MM.1S (cell line): ENCODE measurements around the gene EIF4E1B.

Experiments
- DNase-seq: peaks from one replicate; pipeline ENCODE4 v3.0.0-alpha.2; 2015
- H2AFZ ChIP-seq: fragments of 300-600 bp; sonication (generic); 2 replicates; pipeline ENCODE4 v1.6.0; 2016; ENCODE audit warnings: antibody characterized with exemption, low read length
- H3F3A ChIP-seq: fragments of 300-600 bp; sonication (generic); 2 replicates; pipeline ENCODE4 v1.6.1; 2016; ENCODE audit warnings: mild to moderate bottlenecking, antibody characterized with exemption, low read length, moderate library complexity, mixed read lengths; ENCODE audit not compliant: insufficient read depth
- H3K27ac ChIP-seq: fragments of 300-600 bp; sonication (generic); 2 replicates; pipeline ENCODE4 v1.5.1; 2016; ENCODE audit warnings: mild to moderate bottlenecking, low read length
- H3K27me3 ChIP-seq: fragments of 300-600 bp; sonication (generic); replicated peaks from 2 replicates; pipeline ENCODE4 v1.6.0; 2016; ENCODE audit warnings: low read length; ENCODE audit not compliant: insufficient read depth
- H3K36me3 ChIP-seq: fragments of 300-600 bp; sonication (generic); replicated peaks from 2 replicates; pipeline ENCODE4 v1.6.1; 2016; ENCODE audit warnings: mild to moderate bottlenecking, low read length, mixed read lengths; ENCODE audit not compliant: insufficient read depth
- H3K4me1 ChIP-seq: fragments of 300-600 bp; sonication (generic); 2 replicates; pipeline ENCODE4 v1.6.1; 2016; ENCODE audit warnings: low read length, mixed read lengths
- H3K4me2 ChIP-seq: fragments of 300-600 bp; sonication (generic); 2 replicates; pipeline ENCODE4 v1.6.0; 2016; ENCODE audit warnings: low read depth, low read length
- H3K4me3 ChIP-seq: fragments of 300-600 bp; sonication (generic); 2 replicates; pipeline ENCODE4 v1.5.1; 2016; ENCODE audit warnings: low read length, mixed read lengths
- H3K79me2 ChIP-seq: fragments of 300-600 bp; sonication (generic); 2 replicates; pipeline ENCODE4 v1.6.1; 2016; ENCODE audit warnings: mixed run types, low read length, mixed read lengths
- H3K9ac ChIP-seq: fragments of 300-600 bp; sonication (generic); 2 replicates; pipeline ENCODE4 v1.6.1; 2016; ENCODE audit warnings: low read length, mixed read lengths
- H3K9me2 ChIP-seq: fragments of 300-600 bp; sonication (generic); replicated peaks from 2 replicates; pipeline ENCODE4 v1.6.1; 2016; ENCODE audit warnings: mild to moderate bottlenecking, low read length, mixed read lengths; ENCODE audit not compliant: insufficient read depth
- H3K9me3 ChIP-seq: fragments of 300-600 bp; sonication (generic); replicated peaks from 2 replicates; pipeline ENCODE4 v1.6.1; 2016; ENCODE audit warnings: mild to moderate bottlenecking, low read length, mixed read lengths; ENCODE audit not compliant: insufficient read depth
- H4K20me1 ChIP-seq: fragments of 300-600 bp; sonication (generic); 2 replicates; pipeline ENCODE4 v1.6.1; 2016; ENCODE audit warnings: mild to moderate bottlenecking, low read length, moderate library complexity, mixed read lengths; ENCODE audit not compliant: insufficient read depth
- CTCF ChIP-seq: fragments of 300-600 bp; sonication (generic); IDR thresholded peaks from 2 replicates; pipeline ENCODE4 v1.5.1; 2016; ENCODE audit warnings: antibody characterized with exemption, low read length, mixed read lengths
- EZH2 ChIP-seq: fragments of 300-600 bp; sonication (generic); optimal IDR thresholded peaks from 2 replicates; pipeline ENCODE3; 2017; ENCODE audit warnings: low read depth, mild to moderate bottlenecking, antibody characterized with exemption, low read length, mixed read lengths
- EZH2phosphoT487 ChIP-seq: fragments of 300-600 bp; sonication (generic); IDR thresholded peaks from 2 replicates; pipeline ENCODE4 v1.6.1; 2018; ENCODE audit warnings: antibody characterized with exemption, low read length

EIF4E1B gene

GRCh38 chr5:176639208-176639607 is 8.7 kb downstream of the EIF4E1B start:
- no peak overlapping the region for H2AFZ ChIP-seq
- no peak overlapping the region for H3K4me3 ChIP-seq
- no peak for TF ChIP-seq EZH2
- TF ChIP-seq CTCF = no peak
- TF ChIP-seq EZH2phosphoT487 = no peak
- no peaks in the 10 kb centered on the region for H3F3A ChIP-seq
- no peaks in the 10 kb centered on the region for H3K79me2 ChIP-seq
- H3K9me2 ChIP-seq = no peaks in the 10 kb centered on the region
- H3K4me1 ChIP-seq = no peaks in the 10 kb centered on the region
- no peaks in the 10 kb centered on the region for H3K36me3 ChIP-seq
- no peaks in the 10 kb centered on the region for H3K9me3 ChIP-seq
- no peaks in the 10 kb centered on the region for H4K20me1 ChIP-seq
- H3K4me2 ChIP-seq = no peak overlapping the region
- H3K27me3 ChIP-seq = peaks cover 42% of the 10 kb centered on the region
- DNase-seq = no peak
- H3K27ac ChIP-seq = no peak overlapping the region
- H3K9ac ChIP-seq = no peak overlapping the region

- Histone ChIP-seq H3K9me2 (no peaks in the 10 kb centered on the region), H3K36me3 (no peaks in the 10 kb centered on the region), H4K20me1 (no peaks in the 10 kb centered on the region), H3K9me3 (no peaks in the 10 kb centered on the region), H3K79me2 (no peaks in the 10 kb centered on the region), H3K4me3 (no peak overlapping the region), H3K4me1 (no peaks in the 10 kb centered on the region), H3K27ac (no peak overlapping the region), H3K27me3 (peaks cover 36% of the 10 kb centered on the region), H3F3A (no peaks in the 10 kb centered on the region), H3K4me2 (no peak overlapping the region), H3K9ac (no peak overlapping the region), H2AFZ (no peak overlapping the region)
- TF ChIP-seq EZH2 (no peak), EZH2phosphoT487 (no peak), CTCF (no peak)
- no peak for DNase-seq
Measured at GRCh38 chr5:176639981-176640380, 9.5 kb downstream of the EIF4E1B start.

- Histone ChIP-seq H2AFZ (no peak overlapping the region), H3K79me2 (no peaks in the 10 kb centered on the region), H3K4me1 (no peaks in the 10 kb centered on the region), H3K9me2 (no peaks in the 10 kb centered on the region), H3K27ac (no peak overlapping the region), H3K36me3 (no peaks in the 10 kb centered on the region), H3F3A (no peaks in the 10 kb centered on the region), H3K4me2 (no peak overlapping the region), H3K9ac (no peak overlapping the region), H3K27me3 (peaks cover 29% of the 10 kb centered on the region), H3K9me3 (no peaks in the 10 kb centered on the region), H4K20me1 (no peaks in the 10 kb centered on the region), H3K4me3 (no peak overlapping the region)
- TF ChIP-seq CTCF (no peak), EZH2phosphoT487 (no peak), EZH2 (no peak)
- no peak for DNase-seq
Measured at GRCh38 chr5:176640616-176641015, 10.1 kb downstream of the EIF4E1B start.
